GM18498 (cell line): ENCODE data around the gene ZBTB38.

Experiments used
- ATAC-seq: cut with Tn5 transposase; IDR thresholded peaks from one replicate; pipeline ENCODE4 v1.9.1; 2021; ENCODE audit warnings: mild to moderate bottlenecking, moderate library complexity; ENCODE audit not compliant: unreplicated experiment

ZBTB38 gene, protein sequence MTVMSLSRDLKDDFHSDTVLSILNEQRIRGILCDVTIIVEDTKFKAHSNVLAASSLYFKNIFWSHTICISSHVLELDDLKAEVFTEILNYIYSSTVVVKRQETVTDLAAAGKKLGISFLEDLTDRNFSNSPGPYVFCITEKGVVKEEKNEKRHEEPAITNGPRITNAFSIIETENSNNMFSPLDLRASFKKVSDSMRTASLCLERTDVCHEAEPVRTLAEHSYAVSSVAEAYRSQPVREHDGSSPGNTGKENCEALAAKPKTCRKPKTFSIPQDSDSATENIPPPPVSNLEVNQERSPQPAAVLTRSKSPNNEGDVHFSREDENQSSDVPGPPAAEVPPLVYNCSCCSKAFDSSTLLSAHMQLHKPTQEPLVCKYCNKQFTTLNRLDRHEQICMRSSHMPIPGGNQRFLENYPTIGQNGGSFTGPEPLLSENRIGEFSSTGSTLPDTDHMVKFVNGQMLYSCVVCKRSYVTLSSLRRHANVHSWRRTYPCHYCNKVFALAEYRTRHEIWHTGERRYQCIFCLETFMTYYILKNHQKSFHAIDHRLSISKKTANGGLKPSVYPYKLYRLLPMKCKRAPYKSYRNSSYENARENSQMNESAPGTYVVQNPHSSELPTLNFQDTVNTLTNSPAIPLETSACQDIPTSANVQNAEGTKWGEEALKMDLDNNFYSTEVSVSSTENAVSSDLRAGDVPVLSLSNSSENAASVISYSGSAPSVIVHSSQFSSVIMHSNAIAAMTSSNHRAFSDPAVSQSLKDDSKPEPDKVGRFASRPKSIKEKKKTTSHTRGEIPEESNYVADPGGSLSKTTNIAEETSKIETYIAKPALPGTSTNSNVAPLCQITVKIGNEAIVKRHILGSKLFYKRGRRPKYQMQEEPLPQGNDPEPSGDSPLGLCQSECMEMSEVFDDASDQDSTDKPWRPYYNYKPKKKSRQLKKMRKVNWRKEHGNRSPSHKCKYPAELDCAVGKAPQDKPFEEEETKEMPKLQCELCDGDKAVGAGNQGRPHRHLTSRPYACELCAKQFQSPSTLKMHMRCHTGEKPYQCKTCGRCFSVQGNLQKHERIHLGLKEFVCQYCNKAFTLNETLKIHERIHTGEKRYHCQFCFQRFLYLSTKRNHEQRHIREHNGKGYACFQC (N-terminal part only)

DNA sequence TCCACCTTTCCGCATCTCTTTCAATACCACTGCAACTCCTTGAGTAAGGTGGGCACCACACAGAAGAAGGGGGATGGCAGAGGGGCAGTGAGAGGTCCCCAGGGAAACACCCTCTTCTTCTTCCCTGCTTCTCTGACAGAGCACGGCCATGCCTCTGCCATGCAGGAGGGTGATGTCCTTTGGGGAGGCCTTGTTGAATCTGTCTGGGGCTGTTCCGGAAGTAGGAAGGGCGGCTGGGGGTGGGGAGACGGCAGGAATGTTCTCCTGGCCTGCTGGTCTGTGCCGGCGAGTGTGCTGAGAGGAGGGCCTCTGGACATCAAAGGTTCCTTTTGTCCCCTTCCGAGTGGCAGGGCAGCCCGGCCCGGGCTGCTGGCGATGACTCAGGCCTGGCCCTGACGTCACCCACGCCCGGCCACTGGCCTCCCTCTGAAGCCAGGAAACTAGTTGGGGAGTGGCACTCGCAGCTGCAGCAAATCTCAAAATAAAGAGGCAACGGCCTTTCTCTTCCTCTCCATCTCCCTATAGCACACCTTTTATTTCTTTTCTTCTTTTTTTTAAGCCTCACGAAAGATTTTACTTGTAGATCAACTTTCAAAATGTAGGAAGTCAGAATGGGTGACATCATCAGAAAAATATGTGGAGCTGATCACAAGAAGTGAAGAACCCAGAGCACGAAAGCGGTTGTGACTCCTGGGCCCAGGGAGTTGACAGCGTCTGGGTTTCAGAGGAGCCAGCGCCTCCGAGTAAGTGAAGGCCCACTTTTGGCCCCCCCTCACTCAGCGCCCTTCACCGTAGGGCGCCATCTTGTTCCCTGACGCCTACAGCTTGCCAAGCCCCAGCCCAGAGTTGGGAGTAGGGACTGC lies at the start of gene ZBTB38:
ZBTB38 (plus strand) TSS at position 443 of the 863 bp plus-strand sequence. CDS start 73,885 bp downstream, outside the sequence.
- no peak for ATAC-seq

DNA sequence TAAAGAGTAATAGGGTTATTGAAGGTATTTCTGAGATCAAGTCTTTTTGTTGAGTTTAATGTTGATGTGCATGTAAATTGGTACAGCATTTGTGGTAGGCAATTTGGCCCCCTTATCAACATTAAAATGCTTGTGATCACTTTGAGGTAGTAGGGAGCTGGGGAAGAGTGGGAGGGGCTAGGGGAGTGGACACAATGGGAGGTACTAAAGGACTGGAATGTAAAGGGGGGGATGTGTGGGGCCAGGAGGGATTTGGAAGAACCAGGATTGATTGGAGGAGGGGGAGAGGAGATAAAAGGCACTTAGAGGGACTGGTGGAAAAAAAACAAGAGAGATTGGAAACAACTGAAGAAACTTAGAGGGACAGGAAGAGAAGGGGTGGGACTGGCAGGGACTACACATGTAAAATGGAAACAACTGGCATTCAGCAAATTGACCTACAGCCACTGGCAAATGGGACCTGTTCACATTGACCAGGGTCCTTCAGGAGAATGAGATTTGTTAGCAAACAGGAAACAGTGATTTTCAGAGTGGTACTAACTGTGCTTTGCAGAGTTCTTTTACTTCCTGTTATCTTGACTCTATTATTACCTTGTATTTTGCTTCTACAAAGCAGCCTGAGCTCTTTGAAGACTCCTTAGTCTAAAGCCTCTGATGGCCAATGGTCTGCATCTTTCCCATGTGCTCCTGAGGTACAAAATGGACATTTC lies 47.8 kb upstream of the ZBTB38 start:
- no peak for ATAC-seq

DNA sequence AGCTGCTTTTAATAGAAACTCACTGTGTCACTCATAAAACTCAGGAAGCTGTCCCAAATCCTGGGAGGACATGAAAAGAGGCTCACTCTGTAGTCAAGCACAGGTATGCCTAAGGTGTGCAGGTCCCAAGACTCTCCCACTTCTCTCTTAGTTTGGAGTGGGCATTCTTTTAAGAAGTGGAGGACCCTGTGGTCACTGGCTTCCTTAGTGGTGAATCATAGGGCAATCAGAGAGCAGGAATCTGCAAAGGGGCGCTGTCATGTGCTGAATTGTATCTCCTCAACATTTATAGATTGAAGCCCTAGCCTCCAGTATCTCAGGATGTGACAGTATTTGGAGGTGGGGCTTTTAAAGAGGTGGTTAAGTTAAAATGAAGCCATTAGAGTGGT lies 47.2 kb upstream of the ZBTB38 start:
- no peak for ATAC-seq

DNA sequence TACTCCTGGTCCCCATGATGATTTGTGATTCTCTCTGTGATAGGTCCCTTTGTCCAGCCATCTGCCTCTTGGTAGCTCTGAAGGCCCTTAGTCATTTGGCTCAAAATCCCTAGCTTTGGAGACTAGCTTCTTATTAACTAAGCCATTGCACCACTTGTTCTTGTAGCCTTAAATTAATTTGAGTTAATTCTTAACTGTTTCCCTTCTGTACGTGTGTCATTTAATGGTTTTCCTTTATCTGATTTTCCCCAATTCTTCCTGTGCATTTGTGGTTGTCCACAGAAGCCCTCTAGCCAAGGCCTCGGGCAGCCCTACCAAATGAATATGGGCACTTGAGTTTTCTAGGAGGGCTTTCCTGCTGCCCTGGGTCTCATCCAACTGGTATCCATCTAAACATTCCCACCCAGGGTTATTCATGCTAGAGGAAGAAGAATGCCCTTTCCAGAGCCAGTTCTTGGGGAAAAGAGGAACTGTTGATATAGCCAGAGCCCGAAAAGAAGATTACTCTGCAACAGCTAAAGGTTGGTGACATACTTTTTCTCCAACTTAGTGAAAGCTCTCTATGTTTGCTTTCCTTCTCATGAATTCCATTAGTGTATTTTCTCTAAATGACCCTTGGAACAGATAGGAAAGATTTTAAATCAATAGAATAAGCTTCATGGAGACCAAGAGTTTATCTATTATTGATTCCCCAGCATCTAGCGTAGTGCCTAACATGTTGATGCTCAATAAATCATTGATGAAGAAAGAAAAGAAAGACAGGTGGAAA lies 44.2 kb upstream of the ZBTB38 start:
- no peak for ATAC-seq

DNA sequence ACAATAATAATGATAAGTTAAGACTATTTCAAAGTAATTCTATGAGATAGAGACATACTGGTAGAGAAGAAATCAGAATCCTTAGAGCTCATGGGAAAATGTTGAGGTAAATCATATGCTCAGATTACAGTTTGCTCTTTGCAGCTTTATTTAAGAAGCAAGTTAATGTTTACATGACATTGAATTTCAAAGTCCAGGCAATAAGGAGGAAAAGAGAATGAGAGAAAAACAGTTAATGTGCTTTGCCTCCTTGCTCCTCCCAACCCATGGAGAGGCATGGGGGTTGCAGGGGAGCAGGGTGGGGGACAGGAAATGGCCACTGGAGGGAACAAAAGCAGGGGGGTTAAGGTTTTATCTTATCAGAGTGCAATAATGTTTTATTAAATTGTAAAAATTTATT lies 42.2 kb upstream of the ZBTB38 start:
- no peak for ATAC-seq

DNA sequence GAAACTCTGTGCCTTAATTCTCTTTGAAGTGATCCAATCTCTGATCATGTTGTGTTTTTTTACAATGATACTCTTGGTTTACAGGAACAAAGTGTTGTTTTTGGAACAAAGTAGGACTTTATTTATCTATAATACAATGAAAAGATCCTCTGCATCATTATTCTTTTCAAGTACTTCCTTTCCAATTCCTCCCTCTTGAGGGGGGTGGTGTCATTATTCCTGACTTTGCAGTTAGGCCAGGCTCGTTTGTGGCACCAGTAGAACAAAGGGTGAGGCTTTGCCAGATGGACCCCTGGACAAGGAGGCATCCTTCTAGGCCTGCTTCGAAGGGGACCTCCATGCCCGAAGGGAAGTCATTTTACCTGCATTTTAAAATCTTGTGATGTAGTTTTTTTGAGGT lies 41.7 kb upstream of the ZBTB38 start:
- no peak for ATAC-seq

DNA sequence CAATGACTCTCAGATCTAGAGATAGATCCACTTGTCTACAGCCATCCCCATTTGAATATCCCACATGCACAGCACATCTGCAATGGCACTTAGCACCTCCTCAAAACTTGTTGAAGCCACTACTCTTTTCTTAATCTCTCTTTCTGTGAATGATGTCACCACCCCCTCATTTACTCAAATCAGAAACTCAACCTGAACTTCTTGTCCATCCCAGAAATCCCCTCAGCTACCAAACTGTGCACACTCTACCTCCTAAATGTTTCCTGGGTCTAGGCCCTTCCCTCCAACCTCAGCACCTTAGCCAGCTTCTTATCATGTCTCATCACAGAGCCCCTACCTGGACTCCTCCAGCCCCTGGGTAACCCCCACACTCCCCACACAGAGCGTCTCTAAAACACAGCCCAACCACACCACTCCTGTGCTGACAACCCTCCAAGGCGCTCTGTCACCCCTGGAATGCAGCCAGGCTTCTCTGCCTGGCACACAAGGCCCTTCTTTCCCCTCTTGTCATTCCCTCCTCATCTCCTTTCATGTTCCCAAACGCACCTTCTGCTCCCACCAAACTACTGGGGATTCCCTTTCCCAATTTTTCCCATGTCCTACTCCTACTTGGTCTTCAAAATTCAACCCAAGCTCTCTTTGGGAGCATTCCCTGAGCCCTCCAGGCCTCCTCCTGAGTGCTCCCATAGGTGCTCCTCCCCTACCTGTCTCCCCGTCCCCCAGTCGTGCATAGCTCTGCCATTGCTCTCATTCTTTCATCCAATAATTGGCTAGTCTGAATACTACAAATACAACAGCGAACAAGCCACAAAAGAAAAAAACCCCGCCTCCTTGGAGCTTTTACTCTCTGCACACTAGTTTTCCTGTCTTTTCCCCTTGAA lies 39.8 kb upstream of the ZBTB38 start:
- peak; percentile 60 for ATAC-seq

DNA sequence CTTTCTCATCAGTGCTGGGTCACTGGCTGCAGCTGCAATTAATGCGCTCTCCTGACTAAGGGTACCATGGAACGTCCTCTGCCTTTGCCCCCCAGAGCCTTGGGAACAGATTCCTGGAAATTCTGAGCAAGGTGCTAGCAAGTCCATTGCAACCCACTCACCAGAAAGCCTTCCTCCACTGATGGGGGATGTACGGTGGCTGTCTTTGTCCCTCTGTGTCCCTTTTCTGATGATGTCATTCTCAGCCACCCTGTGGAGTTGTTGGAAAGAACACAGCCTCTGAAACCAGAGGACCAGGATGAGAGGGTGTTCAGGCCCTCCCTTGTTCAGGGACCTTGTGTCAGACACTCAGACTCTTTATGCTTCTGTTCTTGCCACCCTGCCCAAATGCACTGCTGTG lies 38.1 kb upstream of the ZBTB38 start:
- ATAC-seq, result no peak

DNA sequence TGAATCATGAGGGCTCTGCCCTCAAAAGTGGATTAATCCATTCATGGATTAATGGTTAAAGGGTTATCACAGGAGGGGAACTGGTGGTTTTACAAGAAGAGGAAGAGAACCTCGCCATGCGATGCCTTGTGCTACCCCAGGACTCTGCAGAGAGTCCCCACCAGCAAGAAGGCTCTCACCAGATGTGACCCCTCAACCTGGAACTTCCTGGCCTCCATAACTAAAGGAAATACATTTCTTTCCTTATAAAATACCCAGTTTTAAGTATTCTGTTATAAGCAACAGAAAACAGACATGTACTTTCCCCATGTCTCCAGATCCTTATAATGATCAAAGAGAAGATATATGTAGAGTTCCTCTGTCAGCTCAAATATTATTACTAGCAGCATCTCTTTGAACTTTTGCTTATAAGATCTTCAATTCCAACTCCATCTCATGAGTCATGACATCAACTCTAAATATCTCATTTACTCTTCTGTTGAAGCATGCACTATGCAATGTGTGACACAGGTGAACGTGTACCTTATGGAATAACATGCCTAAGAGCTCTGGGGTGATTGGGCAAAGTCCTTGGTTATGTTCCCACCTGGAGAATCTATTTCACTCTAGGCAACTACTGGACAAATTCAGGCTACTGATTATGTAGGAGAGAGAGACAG lies 37.5 kb upstream of the ZBTB38 start:
- ATAC-seq, result no peak

DNA sequence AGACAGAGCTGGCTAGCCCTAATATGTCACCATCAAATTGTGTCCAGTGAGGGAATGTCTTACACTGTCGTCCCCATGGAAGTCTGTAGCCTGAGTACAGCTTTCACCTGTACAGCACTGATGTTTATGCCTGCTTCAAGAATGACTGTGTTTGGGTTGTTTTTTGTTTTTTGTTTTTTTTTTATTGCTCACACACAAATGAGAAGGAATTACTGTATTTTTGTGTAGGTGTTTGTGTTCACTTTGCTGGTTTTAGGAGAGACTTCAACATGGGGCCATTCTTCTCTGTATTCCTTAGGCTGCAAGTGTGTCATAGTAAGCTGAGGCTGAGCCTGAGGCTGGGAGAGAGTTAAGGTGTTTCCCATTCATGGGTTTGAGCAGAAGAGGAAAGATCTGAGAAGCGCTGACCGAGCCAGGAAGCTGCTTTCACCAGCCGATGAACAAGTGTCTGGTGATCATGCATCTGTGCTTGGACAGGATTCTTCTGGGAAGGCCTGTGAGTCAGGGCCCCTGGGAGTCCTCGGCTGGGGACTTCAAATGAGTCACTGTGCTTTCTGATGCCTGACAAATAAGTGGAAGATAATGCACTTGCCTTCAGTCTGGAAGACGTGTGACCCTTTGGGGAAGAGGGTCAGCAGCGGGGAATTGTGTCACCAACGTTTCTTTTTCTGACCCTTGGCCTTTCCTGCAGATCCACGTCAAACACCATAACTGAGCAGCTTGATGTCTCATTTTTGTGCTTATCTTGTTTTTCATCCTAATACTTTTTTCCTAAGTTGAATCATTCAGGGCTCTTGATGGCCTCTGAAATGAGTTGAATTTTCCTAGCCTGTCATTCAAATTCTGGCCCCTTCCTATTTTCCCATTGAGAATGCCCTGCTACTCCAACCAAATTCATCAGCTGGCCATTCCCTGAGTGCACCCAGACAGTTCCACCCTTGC lies 36.7 kb upstream of the ZBTB38 start:
- ATAC-seq, result no peak

DNA sequence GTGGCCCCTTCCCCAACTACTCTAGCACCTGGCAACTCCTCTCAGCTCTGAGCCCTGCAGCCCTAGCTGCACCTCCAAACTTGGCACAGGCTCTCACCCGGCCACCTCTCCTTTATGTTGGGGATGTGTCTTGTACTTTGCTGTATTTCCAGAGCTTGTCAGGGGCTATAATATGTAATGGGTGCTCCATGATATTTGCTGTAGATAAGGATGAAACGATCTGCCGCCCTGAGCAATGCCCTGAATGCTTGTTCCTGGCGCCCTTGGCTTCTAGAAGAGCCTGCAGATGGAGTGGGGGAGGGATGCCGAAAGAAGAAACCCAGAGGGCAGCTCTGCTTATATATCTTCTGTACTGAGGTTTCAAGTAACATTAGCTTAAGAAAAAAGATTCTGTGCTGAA lies 35.9 kb upstream of the ZBTB38 start:
- no peak for ATAC-seq

DNA sequence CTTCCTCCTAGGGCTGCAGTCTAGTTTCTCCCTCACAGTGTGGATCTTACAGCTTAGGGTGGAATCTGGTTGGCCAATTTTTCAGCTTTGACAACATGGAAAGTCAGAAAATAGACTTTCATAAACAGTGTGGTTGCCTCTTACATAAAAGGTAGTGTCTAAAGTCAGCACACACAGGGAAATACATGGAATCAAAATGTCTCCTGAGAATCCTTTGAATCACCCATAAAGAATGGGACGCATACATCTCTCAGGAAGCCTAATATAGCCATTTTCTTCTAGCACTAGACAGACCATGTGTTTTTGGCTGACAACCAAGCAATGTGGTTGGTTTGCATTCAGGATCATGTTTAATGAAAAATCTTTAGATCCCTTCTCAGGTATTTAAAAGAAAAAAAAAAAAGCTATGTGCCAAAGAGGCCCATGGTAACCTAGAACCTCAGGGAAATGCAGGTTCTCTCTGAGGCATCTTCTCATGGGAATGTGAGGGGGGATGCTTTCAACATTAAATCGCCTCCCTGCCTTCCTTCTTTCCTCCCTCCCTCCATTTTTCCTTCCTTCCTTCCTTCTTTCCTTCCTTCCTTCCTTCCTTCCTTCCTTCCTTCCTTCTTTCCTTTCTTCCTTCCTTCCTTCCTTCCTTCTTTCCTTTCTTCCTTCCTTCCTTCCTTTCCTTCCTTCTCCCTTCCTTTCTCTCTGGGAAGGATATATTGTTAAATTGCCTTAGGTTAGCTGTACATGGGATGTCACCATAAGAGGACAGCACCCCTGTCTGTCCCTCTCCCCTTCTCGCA lies 34.3 kb upstream of the ZBTB38 start:
- no peak for ATAC-seq

DNA sequence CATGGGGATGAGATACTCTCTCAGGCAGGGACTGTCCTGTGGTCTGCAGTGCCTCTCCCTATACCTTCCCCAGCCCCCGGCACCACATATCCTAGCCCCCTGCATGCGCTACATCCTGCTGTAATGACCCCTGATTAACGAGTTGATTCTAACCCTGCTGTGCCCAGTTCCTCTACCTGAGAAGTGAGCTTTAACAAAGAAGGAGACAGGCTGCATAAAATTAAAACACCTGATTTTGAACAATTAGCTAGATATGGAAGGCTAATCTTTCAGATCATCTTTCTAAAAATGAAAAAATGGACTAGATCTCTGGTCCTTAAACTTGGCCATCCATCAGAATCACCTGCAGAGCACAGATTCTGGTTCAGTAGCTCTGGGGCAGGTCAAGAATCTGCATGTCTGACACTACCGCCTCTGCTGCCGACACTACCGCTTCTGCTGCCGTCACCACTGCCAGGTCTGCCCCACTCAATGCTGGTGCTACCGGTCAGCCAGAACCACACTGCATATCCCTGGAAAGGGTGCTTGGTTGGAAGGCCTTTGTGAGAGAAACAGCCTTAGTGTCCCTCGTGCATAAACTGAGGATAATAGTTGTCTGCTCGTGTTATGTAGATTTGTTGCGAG lies 33.6 kb upstream of the ZBTB38 start:
- no peak for ATAC-seq

DNA sequence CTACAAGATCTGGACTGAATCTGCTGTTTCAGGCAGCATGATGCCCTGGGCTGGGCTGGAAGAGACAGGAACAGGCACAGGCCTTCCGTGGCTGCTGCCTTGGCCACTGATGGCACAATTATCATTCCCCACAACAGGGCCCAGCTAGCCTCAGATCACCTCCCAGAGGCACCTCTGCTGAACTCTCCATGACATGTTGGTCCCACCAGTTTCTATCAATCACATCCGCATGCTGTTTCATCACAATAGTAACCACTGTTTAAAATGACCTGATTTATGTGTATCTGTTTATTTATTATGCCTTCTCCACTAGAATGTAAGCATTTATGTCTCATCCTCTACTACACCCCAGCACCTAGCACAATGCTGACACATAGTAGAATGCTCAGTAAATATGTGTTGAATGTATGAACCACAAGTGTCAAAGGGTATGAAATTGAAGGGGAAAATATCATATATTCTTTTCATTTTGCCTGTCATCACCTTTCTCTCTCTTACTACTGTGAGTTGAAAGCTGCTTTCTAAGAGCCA lies 32.7 kb upstream of the ZBTB38 start:
- no peak for ATAC-seq
